Uterus (tissue), 2 donors: Measurements from ENCODE around the gene PACSIN2.

Source experiments
- CTCF ChIP-seq, 4 experiments: fragments of 200-600 bp in 2 of 4; fragments of 450-650 bp in 2 of 4; sonication (generic) in 2 of 4; IDR thresholded peaks; one replicate each; pipeline ENCODE4 v1.5.1; 2016 to 2019; ENCODE audit warnings: antibody characterized with exemption in 4 of 4, mild to moderate bottlenecking in 2 of 4, moderate library complexity in 1 of 4
- POLR2A ChIP-seq, 2 donors: fragments of 450-650 bp; IDR thresholded peaks; one replicate each; pipeline ENCODE4 v1.6.1; 2016; ENCODE audit warnings: antibody characterized with exemption in 2 of 2, mild to moderate bottlenecking in 1 of 2, moderate library complexity in 1 of 2

DNA sequence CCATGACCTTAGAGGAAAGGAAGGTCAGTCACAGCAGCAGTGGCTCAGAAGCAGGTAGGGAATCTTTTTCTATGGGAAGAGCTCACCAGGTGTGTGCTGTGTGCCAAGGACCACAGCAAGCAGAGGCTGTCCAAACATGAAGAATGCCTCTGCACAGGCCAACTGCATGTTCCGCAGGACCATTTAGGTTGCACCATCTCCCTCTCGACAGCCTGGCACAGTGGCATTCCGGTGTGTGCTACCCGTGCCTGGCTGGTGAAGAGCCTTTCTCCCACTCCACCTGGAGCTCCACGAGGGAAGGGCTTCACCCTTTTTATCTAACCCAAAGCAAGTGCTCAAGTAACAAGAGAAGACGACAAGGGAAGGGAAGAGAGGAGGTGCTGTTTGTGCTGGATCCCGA is 76.5 kb downstream of the PACSIN2 start:
- TF ChIP-seq CTCF (IDR thresholded peaks at IDR 0.05) = no peak
- TF ChIP-seq POLR2A (IDR thresholded peaks at IDR 0.05) = no peak
